ENCODE measurements around the gene KCNC2.

KCNC2 gene

DNA sequence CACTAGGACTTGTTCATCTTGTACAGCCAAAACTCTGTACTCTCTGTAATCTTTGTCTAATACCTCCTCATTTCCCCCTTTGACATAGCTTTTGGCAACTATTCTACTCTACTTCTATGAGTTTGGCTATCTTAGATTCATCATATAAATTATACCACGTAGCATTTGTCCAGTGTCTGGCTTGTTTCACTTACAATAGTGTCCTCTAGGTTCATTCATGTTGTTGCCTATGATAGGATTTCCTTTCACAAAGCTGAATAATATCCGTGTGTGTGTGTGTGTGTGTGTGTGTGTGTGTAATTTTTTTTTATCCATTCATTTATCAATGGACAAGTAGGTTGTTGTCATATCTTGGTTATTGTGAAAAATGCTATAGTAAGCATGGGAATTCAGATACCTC, 209.5 kb downstream of the KCNC2 start:
- TF ChIP-seq, protein P1, sequence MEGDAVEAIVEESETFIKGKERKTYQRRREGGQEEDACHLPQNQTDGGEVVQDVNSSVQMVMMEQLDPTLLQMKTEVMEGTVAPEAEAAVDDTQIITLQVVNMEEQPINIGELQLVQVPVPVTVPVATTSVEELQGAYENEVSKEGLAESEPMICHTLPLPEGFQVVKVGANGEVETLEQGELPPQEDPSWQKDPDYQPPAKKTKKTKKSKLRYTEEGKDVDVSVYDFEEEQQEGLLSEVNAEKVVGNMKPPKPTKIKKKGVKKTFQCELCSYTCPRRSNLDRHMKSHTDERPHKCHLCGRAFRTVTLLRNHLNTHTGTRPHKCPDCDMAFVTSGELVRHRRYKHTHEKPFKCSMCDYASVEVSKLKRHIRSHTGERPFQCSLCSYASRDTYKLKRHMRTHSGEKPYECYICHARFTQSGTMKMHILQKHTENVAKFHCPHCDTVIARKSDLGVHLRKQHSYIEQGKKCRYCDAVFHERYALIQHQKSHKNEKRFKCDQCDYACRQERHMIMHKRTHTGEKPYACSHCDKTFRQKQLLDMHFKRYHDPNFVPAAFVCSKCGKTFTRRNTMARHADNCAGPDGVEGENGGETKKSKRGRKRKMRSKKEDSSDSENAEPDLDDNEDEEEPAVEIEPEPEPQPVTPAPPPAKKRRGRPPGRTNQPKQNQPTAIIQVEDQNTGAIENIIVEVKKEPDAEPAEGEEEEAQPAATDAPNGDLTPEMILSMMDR (IDR thresholded peaks at IDR 0.05), result no peak

DNA sequence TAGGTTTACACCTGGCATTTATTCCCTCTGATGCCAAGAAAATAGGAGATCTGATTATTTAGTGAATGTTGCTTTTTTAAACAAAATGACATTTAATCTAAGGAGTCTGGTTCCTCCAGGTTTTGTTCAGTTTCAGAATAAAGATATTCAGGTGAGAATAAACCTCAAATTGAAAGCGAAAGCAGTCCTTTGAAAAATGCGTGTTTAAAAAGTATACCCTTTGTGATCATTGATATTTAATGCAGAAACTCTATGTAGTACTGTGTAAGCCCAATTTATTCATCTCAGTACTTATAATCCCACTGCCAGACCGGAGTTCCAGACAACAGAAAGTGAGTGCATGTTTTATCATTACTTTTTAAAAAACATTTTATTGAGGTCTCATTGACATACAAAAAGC, 210.2 kb downstream of the KCNC2 start:
- TF ChIP-seq, protein P1 (IDR thresholded peaks at IDR 0.05), result no peak

Data from LNCAP (cell line).